ENCODE data around the gene COL21A1.

DNA sequence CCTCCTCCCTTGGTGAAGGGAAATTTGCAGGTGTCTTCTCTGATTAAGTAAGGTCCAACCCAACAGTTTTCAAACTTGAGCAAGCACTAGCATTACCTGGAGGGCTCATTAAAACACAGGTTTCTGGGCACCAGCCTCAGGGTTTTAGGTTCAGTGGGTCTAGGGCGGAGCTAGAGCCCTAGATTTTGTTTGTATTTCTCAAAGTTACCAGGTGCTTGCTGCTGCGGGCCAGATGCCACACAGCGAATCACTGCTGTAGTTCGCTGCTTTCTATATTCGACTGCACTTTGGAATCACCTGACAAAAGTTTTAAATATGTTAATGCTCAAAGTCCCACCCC, 869 bp downstream of the COL21A1 start:
- TF ChIP-seq, protein P1, sequence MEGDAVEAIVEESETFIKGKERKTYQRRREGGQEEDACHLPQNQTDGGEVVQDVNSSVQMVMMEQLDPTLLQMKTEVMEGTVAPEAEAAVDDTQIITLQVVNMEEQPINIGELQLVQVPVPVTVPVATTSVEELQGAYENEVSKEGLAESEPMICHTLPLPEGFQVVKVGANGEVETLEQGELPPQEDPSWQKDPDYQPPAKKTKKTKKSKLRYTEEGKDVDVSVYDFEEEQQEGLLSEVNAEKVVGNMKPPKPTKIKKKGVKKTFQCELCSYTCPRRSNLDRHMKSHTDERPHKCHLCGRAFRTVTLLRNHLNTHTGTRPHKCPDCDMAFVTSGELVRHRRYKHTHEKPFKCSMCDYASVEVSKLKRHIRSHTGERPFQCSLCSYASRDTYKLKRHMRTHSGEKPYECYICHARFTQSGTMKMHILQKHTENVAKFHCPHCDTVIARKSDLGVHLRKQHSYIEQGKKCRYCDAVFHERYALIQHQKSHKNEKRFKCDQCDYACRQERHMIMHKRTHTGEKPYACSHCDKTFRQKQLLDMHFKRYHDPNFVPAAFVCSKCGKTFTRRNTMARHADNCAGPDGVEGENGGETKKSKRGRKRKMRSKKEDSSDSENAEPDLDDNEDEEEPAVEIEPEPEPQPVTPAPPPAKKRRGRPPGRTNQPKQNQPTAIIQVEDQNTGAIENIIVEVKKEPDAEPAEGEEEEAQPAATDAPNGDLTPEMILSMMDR (IDR thresholded peaks at IDR 0.05; ENCODE audit: low read depth, low read length) = no peak
- TF ChIP-seq EZH2phosphoT487 (IDR thresholded peaks at IDR 0.05; ENCODE audit: low read depth) = no peak

All from OCI-LY3 (cell line).